ENCODE results near the gene GRM1.

GRCh38 chr6:146095481-146095880 is 66.6 kb downstream of the GRM1 start:
- TF ChIP-seq CTCF (IDR thresholded peaks at IDR 0.05), result no peak
- TF ChIP-seq POLR2A (IDR thresholded peaks at IDR 0.05), result no peak
- TF ChIP-seq POLR2AphosphoS5 (IDR thresholded peaks at IDR 0.05), result no peak
